Ovary (tissue), 3 donors: ENCODE data around the gene ATXN10.

Source experiments
- EP300 ChIP-seq: sonication (generic); formaldehyde crosslinking; IDR thresholded peaks from one replicate; pipeline ENCODE4 v1.6.1; 2017; ENCODE audit warnings: antibody characterized with exemption
- POLR2A ChIP-seq: fragments of 450-650 bp; IDR thresholded peaks from one replicate; pipeline ENCODE4 v1.6.1; 2017; ENCODE audit warnings: antibody characterized with exemption, mild to moderate bottlenecking, moderate library complexity
- TF ChIP-seq, protein P1 (sequence below), 3 donors: fragments of 450-650 bp in 2 of 3; fragments of 200-600 bp in 1 of 3; IDR thresholded peaks; one replicate each; pipeline versions ENCODE4 v1.5.1 to v1.8.0; 2016 to 2022; ENCODE audit warnings: antibody characterized with exemption in 3 of 3, mild to moderate bottlenecking in 1 of 3
- donor health status: DM: no; HTN: no; CAD: no.

DNA sequence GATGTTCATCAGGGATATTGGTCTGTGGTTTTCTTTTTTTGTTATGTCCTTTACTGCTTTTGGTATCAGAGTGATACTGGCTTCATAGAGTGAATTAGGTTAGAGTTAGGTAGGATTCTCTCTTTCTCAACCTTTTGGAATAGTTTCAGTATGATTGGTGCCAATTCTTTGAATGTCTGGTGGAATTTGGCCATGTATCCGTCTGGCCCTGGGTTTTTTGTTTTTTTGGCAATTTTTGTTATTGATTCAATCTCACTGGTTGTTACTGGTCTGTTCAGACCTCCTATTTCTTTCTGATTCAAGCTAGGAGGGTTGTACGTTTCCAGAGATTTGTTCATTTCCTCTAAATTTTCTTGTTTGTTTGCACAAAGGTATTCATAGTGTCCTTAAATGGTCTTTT, 54.4 kb downstream of the ATXN10 start:
- TF ChIP-seq, protein P1, sequence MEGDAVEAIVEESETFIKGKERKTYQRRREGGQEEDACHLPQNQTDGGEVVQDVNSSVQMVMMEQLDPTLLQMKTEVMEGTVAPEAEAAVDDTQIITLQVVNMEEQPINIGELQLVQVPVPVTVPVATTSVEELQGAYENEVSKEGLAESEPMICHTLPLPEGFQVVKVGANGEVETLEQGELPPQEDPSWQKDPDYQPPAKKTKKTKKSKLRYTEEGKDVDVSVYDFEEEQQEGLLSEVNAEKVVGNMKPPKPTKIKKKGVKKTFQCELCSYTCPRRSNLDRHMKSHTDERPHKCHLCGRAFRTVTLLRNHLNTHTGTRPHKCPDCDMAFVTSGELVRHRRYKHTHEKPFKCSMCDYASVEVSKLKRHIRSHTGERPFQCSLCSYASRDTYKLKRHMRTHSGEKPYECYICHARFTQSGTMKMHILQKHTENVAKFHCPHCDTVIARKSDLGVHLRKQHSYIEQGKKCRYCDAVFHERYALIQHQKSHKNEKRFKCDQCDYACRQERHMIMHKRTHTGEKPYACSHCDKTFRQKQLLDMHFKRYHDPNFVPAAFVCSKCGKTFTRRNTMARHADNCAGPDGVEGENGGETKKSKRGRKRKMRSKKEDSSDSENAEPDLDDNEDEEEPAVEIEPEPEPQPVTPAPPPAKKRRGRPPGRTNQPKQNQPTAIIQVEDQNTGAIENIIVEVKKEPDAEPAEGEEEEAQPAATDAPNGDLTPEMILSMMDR (IDR thresholded peaks at IDR 0.05), result no peak
- TF ChIP-seq EP300 (no peak), POLR2A (no peak)
